Astrocyte (in vitro differentiated cells and primary cell): ENCODE results near the gene GON4L. TPM values are rescaled to one million over a fixed set of nuclear protein-coding genes. Genes with fewer than 3 reads are reported as not detected.
"Not testable (repeated sequence)": the region's sequence is repeated elsewhere in the genome, so short reads cannot be mapped to it uniquely, and the experiment has no call there.

Experiments
- DNase-seq: peaks from one replicate; pipeline ENCODE4 v3.0.0-alpha.2; 2010; ENCODE audit warnings: low read depth
- FAIRE-seq: peaks from 2 replicates; lab custom pipeline; 2011; peaks lifted over from hg19 to GRCh38; lab: Jason Lieb, UNC
- H2AFZ ChIP-seq: 2 replicates; pipeline ENCODE4 v1.6.0; 2012; ENCODE audit warnings: low read depth, low read length, inconsistent platforms
- H3K27ac ChIP-seq: 2 replicates; pipeline ENCODE4 v1.5.1; 2011; ENCODE audit warnings: low read depth, low read length, inconsistent platforms
- H3K27me3 ChIP-seq: 2 replicates; pipeline ENCODE4 v1.6.0; 2011; ENCODE audit warnings: low read length, inconsistent platforms; ENCODE audit not compliant: insufficient read depth
- H3K36me3 ChIP-seq: 2 replicates; pipeline ENCODE4 v1.5.1; 2011; ENCODE audit warnings: low read length, inconsistent platforms; ENCODE audit not compliant: insufficient read depth
- H3K4me1 ChIP-seq: 2 replicates; pipeline ENCODE4 v1.5.1; 2011; ENCODE audit warnings: low read length, inconsistent platforms; ENCODE audit not compliant: insufficient read depth
- H3K4me2 ChIP-seq: 2 replicates; pipeline ENCODE4 v1.6.0; 2012; ENCODE audit warnings: low read length, inconsistent platforms
- H3K4me3 ChIP-seq: 2 replicates; pipeline ENCODE4 v1.5.1; 2011; ENCODE audit warnings: low read depth, mild to moderate bottlenecking, low read length, inconsistent platforms; ENCODE audit not compliant: insufficient read depth
- H3K79me2 ChIP-seq: 2 replicates; pipeline ENCODE4 v1.6.0; 2012; ENCODE audit warnings: mild to moderate bottlenecking, low read length, inconsistent platforms; ENCODE audit not compliant: insufficient read depth
- H3K9ac ChIP-seq: 2 replicates; pipeline ENCODE4 v1.6.0; 2012; ENCODE audit warnings: mild to moderate bottlenecking, low read length, inconsistent platforms
- H3K9me3 ChIP-seq: 2 replicates; pipeline ENCODE4 v1.5.1; 2012; ENCODE audit warnings: low read depth, mild to moderate bottlenecking, low read length, inconsistent platforms; ENCODE audit not compliant: insufficient read depth
- H4K20me1 ChIP-seq: 2 replicates; pipeline ENCODE4 v1.6.0; 2012; ENCODE audit warnings: low read length, inconsistent platforms; ENCODE audit not compliant: insufficient read depth
- H3K27ac Mint-ChIP-seq: one replicate; pipeline ENCODE4 v1.8.0; 2021; ENCODE audit warnings: mild to moderate bottlenecking, mixed read lengths; ENCODE audit not compliant: unreplicated experiment
- H3K27me3 Mint-ChIP-seq: one replicate; pipeline ENCODE4 v1.8.0; 2021; ENCODE audit warnings: low read depth, mixed read lengths; ENCODE audit not compliant: unreplicated experiment
- H3K36me3 Mint-ChIP-seq: one replicate; pipeline ENCODE4 v1.8.0; 2021; ENCODE audit warnings: low read depth, mixed read lengths; ENCODE audit not compliant: unreplicated experiment
- H3K4me1 Mint-ChIP-seq: one replicate; pipeline ENCODE4 v1.8.0; 2021; ENCODE audit warnings: low read depth, mixed read lengths; ENCODE audit not compliant: unreplicated experiment
- H3K4me3 Mint-ChIP-seq: one replicate; pipeline ENCODE4 v1.8.0; 2021; ENCODE audit warnings: mild to moderate bottlenecking, moderate library complexity, mixed read lengths; ENCODE audit not compliant: unreplicated experiment
- H3K9me3 Mint-ChIP-seq: one replicate; pipeline ENCODE4 v1.8.0; 2021; ENCODE audit warnings: mild to moderate bottlenecking, mixed read lengths; ENCODE audit not compliant: unreplicated experiment
- EZH2 ChIP-seq: IDR thresholded peaks from 2 replicates; pipeline ENCODE4 v1.6.1; 2012; ENCODE audit warnings: mild to moderate bottlenecking, low read length, inconsistent platforms; ENCODE audit not compliant: insufficient read depth
- total RNA-seq: library from RNA; stranded (reverse); gene quantifications from 2 replicates; pipeline ENCODE4 v1.2.1, GENCODE V29; 2021
- TF ChIP-seq, protein P1 (sequence below): IDR thresholded peaks from 2 replicates; pipeline ENCODE4 v1.5.1; 2011; ENCODE audit warnings: low read depth, mild to moderate bottlenecking, inconsistent platforms, low read length, moderate library complexity; ENCODE audit not compliant: insufficient read depth

Gene GON4L
- total RNA-seq, 1 donor from 2014 or later: 52.8 TPM

DNA sequence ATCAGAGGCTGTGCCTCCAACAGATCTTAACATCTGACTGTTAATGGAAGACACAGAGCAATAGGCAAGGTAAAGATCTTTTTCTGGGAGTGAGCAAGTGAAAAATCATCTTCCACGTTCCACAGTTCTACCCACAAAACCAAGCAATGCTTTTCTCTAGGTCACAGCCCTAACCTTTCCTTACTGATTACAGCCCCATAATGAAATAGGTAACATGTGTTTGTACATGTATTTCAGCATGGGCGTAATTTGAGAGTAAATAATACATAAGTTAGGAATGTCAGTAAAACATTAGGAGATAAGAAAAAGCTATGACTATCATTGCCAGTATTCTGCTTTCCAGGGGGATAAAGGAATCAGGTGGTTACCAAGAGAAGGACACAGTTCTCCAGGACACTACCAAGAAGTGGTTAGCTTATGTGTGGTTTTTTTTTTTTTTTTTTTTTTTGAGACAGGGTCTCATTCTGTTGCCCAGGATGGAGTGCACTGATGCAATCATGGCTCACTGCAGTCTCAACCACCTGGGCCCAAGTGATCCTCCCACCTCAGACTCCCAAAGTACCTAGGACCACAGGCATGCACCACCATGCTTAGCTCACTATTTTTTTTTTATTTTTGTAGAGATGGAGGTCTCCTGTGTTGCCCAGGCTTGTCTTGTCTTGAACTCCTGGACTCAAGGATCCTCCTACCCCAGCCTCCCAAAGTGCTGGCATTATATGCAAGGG lies 96.1 kb downstream of the GON4L start:
- H3K4me3 ChIP-seq: no peak overlapping the region
- Mint-ChIP-seq H3K4me3 (no peak overlapping the region), H3K27me3 (no peaks in the 10 kb centered on the region), H3K27ac (no peak overlapping the region), H3K4me1 (no peaks in the 10 kb centered on the region), H3K9me3 (no peaks in the 10 kb centered on the region), H3K36me3 (peaks cover 40% of the 10 kb centered on the region)
- no peaks in the 10 kb centered on the region for H3K27me3 ChIP-seq
- no peak overlapping the region for H3K27ac ChIP-seq
- H3K79me2 ChIP-seq: no peaks in the 10 kb centered on the region
- H3K9me3 ChIP-seq: no peaks in the 10 kb centered on the region
- H3K36me3 ChIP-seq: peaks cover 51% of the 10 kb centered on the region
- no peaks in the 10 kb centered on the region for H4K20me1 ChIP-seq
- DNase-seq: no peak
- TF ChIP-seq, protein P1, sequence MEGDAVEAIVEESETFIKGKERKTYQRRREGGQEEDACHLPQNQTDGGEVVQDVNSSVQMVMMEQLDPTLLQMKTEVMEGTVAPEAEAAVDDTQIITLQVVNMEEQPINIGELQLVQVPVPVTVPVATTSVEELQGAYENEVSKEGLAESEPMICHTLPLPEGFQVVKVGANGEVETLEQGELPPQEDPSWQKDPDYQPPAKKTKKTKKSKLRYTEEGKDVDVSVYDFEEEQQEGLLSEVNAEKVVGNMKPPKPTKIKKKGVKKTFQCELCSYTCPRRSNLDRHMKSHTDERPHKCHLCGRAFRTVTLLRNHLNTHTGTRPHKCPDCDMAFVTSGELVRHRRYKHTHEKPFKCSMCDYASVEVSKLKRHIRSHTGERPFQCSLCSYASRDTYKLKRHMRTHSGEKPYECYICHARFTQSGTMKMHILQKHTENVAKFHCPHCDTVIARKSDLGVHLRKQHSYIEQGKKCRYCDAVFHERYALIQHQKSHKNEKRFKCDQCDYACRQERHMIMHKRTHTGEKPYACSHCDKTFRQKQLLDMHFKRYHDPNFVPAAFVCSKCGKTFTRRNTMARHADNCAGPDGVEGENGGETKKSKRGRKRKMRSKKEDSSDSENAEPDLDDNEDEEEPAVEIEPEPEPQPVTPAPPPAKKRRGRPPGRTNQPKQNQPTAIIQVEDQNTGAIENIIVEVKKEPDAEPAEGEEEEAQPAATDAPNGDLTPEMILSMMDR: no peak
- no peak for TF ChIP-seq EZH2
- H3K4me2 ChIP-seq: no peak overlapping the region
- H2AFZ ChIP-seq: no peak overlapping the region
- no peak overlapping the region for H3K9ac ChIP-seq
- H3K4me1 ChIP-seq: no peaks in the 10 kb centered on the region
- FAIRE-seq: no peak

DNA sequence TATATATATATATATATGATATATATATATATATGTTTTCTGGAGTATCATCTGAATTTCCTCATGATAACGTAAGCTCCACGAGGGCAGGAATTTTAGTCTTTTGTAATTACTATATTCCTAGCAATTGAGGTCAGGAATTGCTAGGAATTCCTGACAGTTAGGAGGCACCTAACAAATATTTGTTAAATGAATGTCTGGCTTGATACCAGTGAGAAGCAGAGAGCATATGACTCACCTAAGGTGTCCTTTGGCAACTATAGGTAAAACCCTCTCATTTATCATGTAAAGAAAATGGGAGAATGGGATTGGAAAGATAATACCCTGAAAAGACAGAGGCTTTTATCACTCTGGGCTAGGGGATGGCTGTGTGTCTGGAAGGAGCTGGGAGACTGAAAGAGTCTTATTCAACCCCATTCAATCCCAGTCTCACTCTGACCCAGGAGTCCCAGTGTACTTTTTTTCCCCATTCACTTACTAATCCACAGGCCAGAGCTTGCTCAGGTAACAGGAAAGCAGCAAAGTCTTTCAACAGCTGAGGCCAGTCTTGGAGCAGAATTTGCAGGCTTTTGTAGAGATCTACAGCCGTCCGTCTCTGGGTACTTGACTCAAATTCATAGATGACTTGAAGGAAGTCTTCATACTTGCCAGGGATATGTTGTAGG lies 96.9 kb downstream of the GON4L start:
- H3K4me1 ChIP-seq: no peaks in the 10 kb centered on the region
- no peaks in the 10 kb centered on the region for H3K27me3 Mint-ChIP-seq
- no peak overlapping the region for H3K4me2 ChIP-seq
- H2AFZ ChIP-seq: no peak overlapping the region
- H3K79me2 ChIP-seq: no peaks in the 10 kb centered on the region
- no peaks in the 10 kb centered on the region for H3K27me3 ChIP-seq
- FAIRE-seq (no peak), DNase-seq (peak; percentile 16)
- no peaks in the 10 kb centered on the region for H3K9me3 Mint-ChIP-seq
- no peak overlapping the region for H3K27ac Mint-ChIP-seq
- H3K27ac ChIP-seq: no peak overlapping the region
- no peaks in the 10 kb centered on the region for H3K4me1 Mint-ChIP-seq
- peaks cover 37% of the 10 kb centered on the region for H3K36me3 Mint-ChIP-seq
- no peak overlapping the region for H3K4me3 ChIP-seq
- TF ChIP-seq, protein P1: no peak
- no peak for TF ChIP-seq EZH2
- H3K4me3 Mint-ChIP-seq: no peak overlapping the region
- H3K36me3 ChIP-seq: peaks cover 55% of the 10 kb centered on the region
- no peaks in the 10 kb centered on the region for H3K9me3 ChIP-seq
- H4K20me1 ChIP-seq: no peaks in the 10 kb centered on the region
- H3K9ac ChIP-seq: no peak overlapping the region

DNA sequence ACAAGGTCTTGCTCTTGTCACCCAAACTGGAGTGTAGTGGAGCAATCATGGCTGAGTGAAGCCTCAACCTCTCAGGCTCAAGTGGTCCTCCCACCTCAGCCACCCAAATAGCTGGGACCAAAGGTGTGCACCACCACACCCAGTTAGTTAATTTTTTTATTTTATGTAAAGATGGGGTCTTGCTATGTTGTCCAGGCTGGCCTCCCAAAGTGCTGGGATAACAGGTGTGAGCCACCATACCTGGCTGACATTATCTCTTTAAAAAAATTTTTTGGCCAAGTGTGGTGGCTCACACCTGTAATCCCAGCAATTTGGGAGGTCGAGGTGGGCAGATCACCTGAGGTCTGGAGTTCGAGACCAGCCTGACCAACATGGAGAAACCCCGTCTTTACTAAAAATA lies 98.0 kb downstream of the GON4L start:
- H3K4me1 Mint-ChIP-seq, DNase-seq, H3K9me3 Mint-ChIP-seq, H4K20me1 ChIP-seq, H3K79me2 ChIP-seq, H2AFZ ChIP-seq, H3K27ac Mint-ChIP-seq, H3K9me3 ChIP-seq, H3K27me3 ChIP-seq, H3K4me2 ChIP-seq, H3K27me3 Mint-ChIP-seq, H3K4me1 ChIP-seq, H3K9ac ChIP-seq, FAIRE-seq, H3K4me3 ChIP-seq, H3K4me3 Mint-ChIP-seq, H3K27ac ChIP-seq: not testable (repeated sequence)
- H3K36me3 ChIP-seq: peaks cover 56% of the 10 kb centered on the region
- H3K36me3 Mint-ChIP-seq: peaks cover 32% of the 10 kb centered on the region

DNA sequence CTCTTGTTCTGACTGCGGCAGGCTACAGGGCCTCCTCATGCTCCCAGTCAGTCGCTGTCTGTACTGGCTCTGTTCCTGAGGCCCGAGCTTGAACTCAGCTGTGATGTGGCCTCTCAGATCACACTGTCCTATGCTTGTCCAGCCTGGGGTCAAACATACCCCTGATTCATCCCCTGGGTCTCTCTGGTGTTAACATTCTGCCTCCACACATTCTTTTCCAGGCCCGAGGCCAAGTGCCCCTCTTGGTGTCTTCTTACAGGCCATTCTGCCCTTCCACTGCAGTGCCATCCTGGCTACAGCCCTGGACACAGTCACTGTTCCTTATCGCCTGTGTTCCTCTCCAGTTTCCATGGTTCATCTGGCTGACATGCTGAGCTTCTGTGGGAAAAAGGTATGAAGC lies 108.9 kb downstream of the GON4L start:
- H2AFZ ChIP-seq, H3K27ac Mint-ChIP-seq, H3K4me1 ChIP-seq, H3K27ac ChIP-seq, H3K4me2 ChIP-seq, H3K9me3 Mint-ChIP-seq, H3K27me3 Mint-ChIP-seq, H3K4me3 Mint-ChIP-seq, H3K9ac ChIP-seq, H3K79me2 ChIP-seq, H3K4me1 Mint-ChIP-seq, H3K4me3 ChIP-seq, H3K9me3 ChIP-seq, H4K20me1 ChIP-seq, FAIRE-seq, DNase-seq, H3K27me3 ChIP-seq: not testable (repeated sequence)
- peaks cover 13% of the 10 kb centered on the region for H3K36me3 Mint-ChIP-seq
- peaks cover 24% of the 10 kb centered on the region for H3K36me3 ChIP-seq
